ENCODE data around the gene DGKI.

DGKI gene

DNA sequence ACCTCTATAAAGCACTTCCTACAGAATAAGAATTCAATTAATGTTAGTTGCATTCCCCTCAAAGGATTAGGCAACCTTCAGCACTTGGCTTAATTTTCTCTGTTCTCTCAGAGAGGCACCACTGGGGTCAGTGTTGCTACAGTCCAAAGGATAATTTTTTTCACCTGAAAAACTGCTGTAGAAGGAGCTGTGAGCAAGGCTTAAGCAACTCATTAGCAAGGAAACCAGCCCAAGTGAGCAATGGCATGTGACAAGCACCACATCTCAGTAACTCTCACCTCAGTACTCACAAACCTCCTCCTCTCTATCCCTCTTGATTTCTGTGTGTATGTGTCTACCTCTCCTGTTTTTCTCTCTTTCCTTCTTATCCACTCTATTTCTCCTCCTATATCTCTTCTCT, 55.9 kb downstream of the DGKI start:
- no peak for DNase-seq

DNA sequence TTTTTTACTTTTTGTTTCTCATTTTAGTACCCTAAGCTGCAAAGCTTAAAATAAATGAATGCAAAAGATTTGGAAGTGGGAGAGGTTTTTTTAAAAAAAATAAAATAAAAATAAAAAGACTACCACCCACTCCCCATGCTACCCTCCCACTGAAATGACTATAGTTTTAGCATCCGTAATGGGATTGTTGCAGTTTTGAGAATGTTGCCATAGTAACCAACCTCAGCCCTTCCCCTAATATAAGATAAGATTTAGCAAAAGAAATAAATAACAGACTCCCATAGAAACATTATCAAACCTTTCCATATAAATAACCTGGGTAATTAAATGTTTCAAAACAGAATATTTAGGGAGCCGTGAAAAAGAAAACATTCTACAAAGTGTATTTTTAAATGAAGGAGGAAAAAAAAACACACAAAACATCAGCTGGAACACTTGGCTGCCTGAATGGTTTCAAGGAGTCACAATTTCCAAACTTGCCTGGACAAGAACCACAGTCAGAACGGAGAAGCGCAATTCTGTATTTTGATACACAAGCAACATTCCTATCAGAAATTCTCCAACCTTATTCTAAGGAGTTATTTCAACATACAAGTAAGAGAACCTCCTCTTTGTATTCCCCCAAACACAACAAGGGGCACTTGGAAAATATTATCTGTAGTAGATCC, 57.4 kb downstream of the DGKI start:
- no peak for DNase-seq

DNA sequence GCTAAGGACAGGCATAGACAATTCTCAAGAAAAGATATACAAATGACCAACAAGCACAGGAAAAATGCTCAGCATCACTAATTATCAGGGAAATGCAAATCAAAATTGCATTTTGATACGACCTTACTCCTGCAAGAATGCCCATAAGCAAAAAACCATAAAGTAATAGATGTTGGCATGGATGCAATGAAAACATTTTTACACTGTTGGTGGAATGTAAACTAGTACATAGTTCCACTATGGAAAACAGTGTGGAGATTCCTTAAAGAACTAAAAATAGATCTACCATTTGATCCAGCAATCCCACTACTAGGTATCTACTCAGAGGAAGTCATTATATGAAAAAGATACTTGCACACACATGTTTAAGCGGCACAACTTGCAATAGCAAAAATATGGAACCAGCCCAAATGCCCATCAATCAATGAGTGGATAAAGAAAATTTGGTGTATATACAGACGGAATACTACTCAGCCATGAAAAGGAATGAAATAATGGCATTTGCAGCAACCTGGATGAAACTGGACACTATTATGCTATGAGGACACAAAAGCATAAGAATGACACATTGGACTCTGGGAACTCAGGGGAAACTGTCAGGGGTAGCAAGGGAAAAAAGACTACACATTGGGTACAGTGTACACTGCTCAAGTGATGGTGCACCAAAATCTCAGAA, 59.3 kb downstream of the DGKI start:
- DNase-seq, result no peak

DNA sequence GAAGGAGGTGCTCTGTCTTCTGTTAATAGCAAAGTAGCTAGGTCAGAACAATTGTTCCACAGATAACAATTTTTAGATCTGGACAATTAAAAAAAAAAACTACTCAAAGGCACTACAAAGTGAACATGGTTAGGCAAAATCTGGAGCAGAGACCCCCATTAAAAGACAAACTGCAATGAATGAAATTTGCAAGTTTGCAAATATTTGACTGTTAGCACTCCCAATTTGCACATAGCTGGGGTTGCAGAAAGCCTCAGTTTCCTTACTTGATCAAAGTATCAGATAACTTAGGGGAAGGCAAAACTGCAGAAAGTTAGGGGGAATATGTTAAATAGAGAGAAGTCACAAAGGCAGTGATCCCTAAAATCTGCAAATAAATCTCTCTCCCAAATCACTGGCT, 68.3 kb downstream of the DGKI start:
- no peak for DNase-seq

DNA sequence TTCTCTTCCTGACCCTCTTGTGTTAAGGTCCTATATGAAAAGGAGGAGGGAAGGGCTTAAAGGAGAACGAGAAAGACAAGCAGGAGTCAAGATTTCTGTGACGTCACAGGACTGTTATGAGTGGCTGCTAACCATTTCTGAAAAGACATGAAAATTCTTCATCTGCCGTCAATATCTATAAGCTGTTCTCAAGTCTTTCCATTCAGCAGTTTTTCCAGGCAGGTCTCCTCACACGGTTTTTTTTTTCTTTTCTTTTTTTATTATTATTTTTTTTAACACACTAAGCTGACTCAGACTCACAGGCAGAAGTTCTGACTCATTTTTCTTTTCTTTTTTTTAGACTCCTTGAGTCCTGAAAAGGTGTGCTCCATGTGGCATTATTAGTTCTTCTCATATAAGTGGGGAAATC, 72.0 kb downstream of the DGKI start:
- DNase-seq, result no peak

DNA sequence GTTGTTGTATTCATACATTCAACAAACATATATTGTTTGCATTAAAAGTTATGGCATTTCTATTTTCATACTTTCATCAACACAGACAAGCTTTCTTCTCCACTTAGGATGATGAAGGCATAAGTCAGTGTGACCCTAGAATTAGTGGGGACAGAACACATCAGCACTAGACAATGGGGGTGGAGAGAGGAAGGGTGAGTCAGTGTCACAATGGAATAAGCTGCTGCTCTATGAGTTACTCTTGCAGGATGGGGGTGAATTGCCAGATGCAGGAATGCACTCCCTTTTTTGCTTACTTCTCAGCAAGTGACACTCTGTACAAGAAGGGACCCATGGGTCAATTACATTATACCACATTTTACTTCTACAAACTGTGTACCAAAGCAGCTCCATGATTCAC, 74.0 kb downstream of the DGKI start:
- peak in 13 of 56 donors; percentile 7 to 74 (median 27) for DNase-seq

DNA sequence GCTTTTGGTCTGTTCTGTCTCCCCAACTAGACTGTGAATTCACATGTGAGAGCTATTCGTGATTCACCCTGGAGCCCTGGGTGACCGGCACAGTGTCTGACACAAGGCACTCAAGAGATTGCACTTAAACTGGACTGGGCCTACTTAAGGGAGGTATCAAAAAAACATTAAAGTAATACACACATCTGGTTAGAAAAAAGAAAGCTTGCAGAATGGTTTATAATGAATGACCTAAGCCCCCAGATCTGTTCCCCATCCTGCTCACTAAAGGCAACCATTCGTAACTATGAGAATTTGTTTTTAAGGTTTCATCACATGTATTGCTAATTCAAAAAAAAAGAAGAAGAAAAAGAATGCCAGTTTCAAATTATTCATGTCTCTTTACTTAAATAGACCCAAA, 74.5 kb downstream of the DGKI start:
- no peak for DNase-seq

DNA sequence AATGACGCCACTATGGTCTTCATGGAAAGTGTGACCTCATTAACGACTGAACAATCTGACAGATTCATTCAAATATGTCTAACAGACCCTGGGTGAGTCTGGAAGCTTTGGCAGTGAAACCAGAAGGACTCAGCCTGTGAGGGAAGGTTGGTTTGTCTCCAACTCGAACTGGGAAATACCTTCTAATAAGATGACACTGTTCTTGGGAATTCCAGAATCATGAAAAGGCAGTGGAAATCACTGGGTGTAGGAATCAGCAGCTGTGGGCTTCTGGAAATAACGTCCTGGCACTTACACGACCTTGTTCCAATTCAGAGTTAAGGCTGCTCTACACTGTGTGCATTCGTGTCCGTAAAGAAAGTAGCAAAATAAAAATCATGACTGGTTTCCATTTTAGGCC, 75.1 kb downstream of the DGKI start:
- no peak for DNase-seq

DNA sequence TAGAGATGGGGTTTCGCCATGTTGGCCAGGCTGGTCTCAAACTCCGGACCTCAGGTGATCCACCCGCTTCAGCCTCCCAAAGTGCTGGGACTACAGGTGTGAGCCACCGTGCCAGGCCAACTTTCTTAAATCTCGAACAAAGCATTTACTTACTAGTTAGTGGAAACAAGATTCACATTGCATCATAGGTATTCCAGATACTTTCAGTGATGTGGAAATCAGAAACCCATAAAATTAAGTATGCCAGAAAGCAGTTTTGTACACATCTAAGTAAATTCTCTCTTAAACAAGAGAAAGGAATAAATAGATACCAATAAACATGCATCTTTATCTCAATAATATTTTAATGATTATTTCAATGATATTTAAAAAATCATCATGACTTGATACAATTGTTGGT, 75.5 kb downstream of the DGKI start:
- no peak for DNase-seq

DNA sequence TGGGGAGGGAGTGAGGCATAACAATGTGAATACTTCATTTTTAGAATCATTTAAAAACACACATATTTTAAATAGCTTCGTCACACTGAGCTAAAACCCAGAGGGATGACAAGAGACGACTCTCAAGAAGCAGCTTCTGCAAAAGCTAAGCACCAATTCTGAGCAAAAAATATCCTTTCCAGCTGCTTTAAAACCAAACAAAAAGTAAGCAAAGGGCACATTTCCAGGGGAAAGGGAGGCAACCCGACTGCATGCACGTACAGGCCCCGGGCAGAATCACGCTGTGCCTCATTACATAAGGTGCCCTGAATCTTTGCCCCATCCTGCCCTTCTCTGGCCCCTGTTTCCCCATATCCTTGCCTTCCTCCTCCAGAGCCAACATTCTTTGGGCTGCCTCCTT, 78.4 kb downstream of the DGKI start:
- DNase-seq, result no peak

DNA sequence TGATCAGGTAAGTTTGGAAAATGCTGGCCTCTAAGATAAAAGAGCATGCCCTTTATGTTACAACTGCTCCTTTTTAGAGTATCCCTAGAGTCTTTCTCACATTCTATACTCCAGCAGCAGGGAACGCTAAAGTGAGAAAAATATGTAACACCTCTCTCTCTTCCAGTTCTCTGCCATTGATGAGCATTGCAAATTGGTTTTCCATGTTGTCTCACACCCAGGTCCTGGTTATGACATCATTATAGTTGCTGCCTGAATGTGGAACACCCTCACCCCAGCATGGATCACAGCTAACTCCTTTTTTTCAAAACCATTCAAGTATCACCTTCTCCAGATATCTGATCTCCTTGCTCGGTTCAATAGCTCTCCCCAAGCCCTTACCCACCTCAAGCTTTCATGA, 84.4 kb downstream of the DGKI start:
- no peak for DNase-seq

DNA sequence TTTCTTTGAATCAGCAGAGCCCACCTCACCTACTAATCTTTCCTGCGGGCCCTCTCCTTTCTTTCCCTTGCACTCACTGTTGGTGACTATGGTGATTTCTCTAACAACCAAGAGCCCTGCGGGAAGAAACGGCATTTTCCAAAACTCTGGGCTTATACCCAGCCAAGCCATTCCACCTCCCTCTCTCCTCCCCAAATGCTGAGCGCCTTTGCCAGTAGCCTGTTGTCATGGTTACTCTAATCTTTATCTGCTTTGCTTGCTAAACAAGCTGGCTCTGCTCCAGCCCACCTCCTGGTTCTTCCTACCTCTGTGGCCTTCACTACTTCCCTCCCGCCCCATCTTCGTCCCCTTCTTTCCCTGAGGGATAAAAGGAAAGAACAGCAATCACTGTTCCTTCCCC, 86.7 kb downstream of the DGKI start:
- peak in 9 of 56 donors; percentile 6 to 39 (median 19) for DNase-seq

DNA sequence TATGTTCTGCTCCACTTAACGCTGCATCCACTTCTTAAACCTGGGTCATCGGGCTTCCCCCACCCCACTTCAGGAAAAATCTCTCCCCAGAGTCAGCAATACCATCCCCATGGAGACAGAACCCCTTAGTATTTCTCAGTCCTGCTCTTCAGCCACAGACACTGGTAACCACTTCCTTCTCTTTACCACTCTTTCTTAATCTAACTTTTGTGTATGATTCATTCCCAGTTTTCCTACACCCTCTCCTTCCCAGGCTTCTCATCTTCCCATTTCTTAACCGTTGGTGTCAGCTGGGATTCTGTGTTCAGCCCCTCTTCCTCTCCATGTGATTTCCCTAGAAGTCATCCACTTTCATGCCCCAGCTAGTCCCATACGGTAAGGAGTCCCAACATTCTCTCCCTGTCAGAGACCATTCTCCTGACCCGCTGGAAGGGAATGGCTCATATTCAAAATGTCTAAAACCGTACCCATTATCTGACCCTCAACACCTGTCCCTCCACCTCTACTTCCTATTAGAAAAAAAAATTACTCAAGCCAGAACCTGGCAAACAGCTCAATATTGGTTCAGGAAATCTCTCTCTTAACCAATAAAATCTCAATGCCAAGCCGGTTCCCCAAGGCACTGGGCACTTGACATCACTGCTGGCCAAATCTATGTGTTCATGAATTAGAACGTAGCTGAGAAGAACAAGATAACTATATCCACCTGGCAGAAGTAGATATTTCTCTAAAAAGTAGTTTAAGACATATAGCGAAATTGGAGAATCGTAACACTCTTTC, 89.4 kb downstream of the DGKI start:
- no peak for DNase-seq

DNA sequence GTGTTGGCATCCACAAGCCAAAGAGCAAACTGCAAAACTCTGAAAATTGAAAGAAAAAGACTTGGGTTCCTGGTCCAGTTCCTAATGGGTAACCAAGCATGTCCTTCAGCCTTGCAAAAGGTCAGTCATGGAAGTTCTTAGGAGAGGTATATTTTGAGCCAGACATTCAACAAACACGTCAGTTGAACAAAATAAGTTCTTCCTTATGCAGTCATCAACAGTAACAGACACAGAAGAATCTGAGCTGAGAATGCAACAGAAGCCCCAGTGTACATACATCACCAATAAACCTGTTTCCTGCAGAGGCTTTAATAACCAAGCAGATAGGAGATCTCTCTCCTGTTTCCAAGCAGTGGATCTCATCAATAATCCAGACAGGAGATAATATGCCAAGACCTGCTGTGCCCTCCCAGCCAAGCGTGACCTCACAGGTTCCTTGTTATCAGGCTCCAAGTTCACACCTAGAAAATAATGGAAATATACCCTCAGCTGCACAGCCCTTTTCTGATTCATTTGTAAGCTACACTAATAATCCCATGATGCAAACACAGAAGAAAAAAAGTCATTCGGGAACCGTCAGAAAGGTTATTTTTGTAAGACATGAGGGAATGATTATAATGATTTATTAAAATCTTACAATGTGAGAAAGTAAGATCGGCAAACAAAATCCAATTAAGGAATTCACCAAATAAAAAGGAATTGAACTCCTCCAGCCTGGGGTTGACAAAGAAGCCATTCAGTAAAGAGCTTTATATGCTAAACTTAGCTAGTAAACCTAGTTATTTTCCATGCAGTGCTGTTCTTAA, 90.7 kb downstream of the DGKI start:
- DNase-seq, result no peak

DNA sequence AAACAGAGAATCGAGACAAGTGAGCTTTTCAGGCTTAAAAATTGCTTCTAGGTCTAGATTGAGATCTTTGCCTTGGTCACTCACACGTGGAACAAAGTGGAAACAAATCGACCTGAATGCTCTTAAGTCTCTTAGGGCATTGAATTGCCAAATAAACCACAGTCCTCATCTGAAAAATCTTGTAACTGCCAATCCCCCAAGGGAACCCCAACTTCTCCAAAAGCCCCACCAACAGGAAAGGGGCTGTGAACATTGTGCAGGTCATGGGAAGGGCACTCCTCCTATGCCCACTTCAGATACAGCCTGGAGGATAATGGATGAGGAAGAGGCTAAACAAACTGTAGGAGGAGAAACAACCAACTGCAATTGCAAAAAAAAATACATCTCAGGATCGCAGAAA, 91.3 kb downstream of the DGKI start:
- DNase-seq, result no peak

DNA sequence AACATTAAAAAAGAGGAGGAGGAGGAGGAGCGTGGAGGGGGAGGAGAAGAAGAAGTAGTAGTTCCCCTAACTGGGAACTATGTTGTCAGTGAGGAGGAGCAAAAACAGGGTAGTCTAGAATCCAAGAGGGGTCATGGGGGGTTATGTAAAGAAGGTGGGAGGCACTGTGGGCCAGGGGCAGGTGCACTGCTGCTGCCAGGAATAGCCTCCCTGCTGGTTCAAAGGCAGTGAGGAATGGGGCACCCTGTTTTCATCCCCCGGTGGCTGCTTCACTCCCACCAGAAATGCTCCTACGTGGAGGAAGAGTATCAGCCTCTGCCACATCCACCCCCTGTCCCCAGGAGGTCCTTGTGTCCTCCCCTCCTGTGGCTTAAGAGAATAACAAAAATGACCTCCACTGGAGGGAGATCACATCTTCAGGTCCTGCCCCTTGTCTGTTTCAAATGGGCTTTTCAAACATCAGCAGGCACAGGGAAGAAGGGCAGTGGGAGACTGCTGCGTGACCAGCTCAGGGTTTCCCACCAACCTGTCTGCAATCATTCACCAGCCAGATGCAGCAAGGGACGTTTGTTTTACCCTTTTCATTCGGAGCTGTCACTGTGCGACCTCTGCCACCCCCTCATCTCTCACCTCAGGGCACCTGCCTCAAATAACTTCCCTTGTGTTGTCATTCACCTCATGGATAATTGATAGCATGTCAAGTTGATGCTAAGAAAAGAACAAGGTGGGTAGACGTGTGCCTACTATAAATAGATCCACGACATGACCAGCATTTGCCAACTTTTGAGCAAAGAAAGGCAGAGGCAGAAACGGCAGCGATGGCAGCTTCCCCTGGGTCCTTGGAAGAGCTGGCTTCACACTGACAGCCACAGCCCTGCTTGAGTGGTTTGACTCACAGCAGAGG, 92.6 kb downstream of the DGKI start:
- DNase-seq, result peak in 25 of 56 donors; percentile 2 to 82 (median 30)

DNA sequence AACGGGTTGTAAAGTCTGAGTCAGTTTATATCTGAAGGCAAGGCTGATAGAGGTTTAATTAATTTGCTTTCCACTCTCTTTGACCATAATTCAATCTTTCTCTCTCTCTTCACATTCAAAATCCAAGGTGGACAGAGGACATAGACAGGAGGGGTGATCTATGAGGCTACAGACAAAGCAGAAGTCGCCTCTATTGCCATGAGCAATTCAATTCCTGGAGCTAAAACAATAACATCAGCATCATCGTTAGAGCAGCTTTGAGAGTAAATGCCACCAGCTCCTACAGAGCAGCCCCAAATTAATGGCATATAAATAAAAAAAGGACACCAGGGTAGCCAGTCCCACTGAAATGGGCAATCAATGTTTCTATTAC, 93.2 kb downstream of the DGKI start:
- no peak for DNase-seq

DNA sequence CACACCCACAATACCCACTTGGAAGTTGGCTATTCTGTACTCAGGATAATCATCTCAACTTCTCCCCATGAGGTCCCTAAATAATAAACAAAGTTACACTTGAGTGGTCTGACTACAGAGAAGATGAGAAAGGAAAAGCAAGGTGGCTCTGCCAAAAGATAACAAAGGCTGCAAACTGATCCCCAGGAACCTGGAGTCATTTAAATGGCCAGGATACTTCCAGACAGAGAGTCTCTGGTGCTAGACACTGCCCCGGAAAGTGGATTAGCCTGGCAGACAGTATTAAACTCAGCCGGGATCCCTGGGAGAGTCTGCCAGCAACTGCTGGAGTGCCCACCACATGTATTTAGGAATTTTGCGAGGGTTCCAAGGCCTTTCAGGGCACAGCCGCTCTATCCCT, 93.7 kb downstream of the DGKI start:
- DNase-seq, result no peak

DNA sequence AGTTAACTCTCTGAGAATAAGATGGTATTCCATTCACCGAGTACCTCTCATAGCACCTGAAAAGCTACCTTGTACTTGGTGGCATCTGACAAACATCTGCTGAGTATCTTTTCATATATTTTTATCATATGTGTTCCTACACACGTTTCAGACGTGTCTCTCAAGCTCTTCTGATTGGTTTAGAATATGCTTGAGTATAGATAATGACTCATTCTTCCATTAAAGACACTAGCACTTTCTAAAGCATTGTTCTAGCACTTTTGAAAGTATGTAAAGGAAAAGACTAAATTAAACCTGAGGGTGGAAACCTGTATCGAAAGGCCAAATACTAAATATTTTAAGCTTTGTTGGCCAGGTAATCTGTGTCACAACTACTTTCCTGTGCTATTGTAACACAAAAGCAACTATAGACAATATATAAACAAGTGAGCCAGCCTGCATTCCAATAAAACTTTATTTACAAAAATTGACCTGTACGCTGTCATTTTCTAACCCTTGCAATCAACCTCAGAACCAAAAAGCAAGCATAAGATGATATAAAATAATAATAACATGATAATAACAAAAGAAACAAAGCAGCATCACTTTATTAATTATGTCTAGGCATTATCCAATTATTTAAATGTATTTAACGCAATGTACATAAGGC, 95.3 kb downstream of the DGKI start:
- DNase-seq, result no peak

DNA sequence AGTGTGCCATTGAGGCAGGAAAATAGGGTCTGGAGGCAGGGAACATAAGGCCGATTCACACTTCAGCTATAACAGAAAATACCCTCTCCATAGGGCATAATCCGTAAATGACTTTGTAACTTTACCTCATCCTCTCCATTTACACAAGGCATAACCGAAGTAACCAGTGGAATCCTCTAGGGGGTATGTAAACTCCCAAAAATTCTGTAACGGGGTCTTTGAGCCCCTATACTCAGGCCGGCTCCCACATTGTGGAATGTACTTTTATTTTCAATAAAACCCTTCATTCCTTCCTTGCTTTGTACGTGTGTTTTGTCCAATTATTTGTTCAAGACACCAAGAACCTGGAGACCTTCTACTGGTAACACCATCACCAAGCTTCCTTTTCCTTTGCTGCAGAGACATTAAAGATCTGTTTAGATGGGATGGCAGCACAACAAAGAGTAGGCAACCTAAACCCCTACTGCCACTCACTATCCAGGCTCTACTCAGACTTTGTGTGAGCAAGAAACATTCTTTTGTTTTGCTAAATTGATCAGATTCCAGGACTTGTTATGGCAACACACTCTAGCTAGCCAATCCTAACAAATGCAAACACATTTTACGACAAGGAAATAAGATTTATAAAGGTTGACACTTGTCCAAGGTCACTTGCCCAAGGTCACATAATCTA, 99.3 kb downstream of the DGKI start:
- DNase-seq, result no peak
